Ishikawa (cell line): ENCODE measurements around the gene RAB26.

ENCODE experiments used
- CEBPB ChIP-seq: IDR thresholded peaks from 2 replicates; pipeline ENCODE4 v1.6.1; 2012
- CREB1 ChIP-seq: IDR thresholded peaks from 2 replicates; pipeline ENCODE4 v1.6.1; 2012; ENCODE audit warnings: low read depth
- EGR1 ChIP-seq: IDR thresholded peaks from 2 replicates; pipeline ENCODE4 v1.6.1; 2012
- EP300 ChIP-seq: IDR thresholded peaks from 2 replicates; pipeline ENCODE4 v1.6.1; 2012; ENCODE audit warnings: borderline replicate concordance
- FOXM1 ChIP-seq: IDR thresholded peaks from 2 replicates; pipeline ENCODE4 v1.6.1; 2012; ENCODE audit warnings: low read depth, borderline replicate concordance
- NFIC ChIP-seq: IDR thresholded peaks from 2 replicates; pipeline ENCODE4 v1.6.1; 2012
- RAD21 ChIP-seq: IDR thresholded peaks from 2 replicates; pipeline ENCODE4 v1.6.1; 2012; ENCODE audit warnings: low read depth
- TAF1 ChIP-seq: IDR thresholded peaks from 2 replicates; pipeline ENCODE4 v1.6.1; 2012; ENCODE audit warnings: low read depth, mild to moderate bottlenecking
- TCF12 ChIP-seq: IDR thresholded peaks from 2 replicates; pipeline ENCODE4 v1.6.1; 2012; ENCODE audit warnings: low read depth
- TEAD4 ChIP-seq: IDR thresholded peaks from 2 replicates; pipeline ENCODE4 v1.6.1; 2012
- USF1 ChIP-seq: IDR thresholded peaks from 2 replicates; pipeline ENCODE4 v1.6.1; 2012
- YY1 ChIP-seq: IDR thresholded peaks from 2 replicates; pipeline ENCODE4 v1.6.1; 2012; ENCODE audit warnings: low read depth
- ZBTB7A ChIP-seq: IDR thresholded peaks from 2 replicates; pipeline ENCODE4 v1.6.1; 2012; ENCODE audit warnings: low read depth
- TF ChIP-seq, protein P1 (sequence below): IDR thresholded peaks from 2 replicates; pipeline ENCODE4 v1.6.1; 2012; ENCODE audit warnings: low read depth, mild to moderate bottlenecking
- TF ChIP-seq, protein P2 (sequence below): IDR thresholded peaks from 2 replicates; pipeline ENCODE4 v1.6.1; 2012

RAB26 gene

GRCh38 chr16:2147981-2148671 lies at the start of gene RAB26:
TSS of gene RAB26 (plus strand) at chr16:2148625. CDS start at chr16:2148784, 159 bp downstream.
- TF ChIP-seq CEBPB (no peak), ZBTB7A (peak; percentile 99), CREB1 (no peak), EGR1 (no peak), YY1 (peak; percentile 36; the same call in 1 of the 2 replicates), NFIC (peak; percentile 96), RAD21 (no peak), USF1 (peak; percentile 59), TCF12 (peak; percentile 92), TAF1 (0 out of 2 replicates have a peak, but pooled peaks have one; percentile 16), FOXM1 (no peak), TEAD4 (peak; percentile 39; the same call in 1 of the 2 replicates), EP300 (peak; percentile 78)
- TF ChIP-seq, protein P1, sequence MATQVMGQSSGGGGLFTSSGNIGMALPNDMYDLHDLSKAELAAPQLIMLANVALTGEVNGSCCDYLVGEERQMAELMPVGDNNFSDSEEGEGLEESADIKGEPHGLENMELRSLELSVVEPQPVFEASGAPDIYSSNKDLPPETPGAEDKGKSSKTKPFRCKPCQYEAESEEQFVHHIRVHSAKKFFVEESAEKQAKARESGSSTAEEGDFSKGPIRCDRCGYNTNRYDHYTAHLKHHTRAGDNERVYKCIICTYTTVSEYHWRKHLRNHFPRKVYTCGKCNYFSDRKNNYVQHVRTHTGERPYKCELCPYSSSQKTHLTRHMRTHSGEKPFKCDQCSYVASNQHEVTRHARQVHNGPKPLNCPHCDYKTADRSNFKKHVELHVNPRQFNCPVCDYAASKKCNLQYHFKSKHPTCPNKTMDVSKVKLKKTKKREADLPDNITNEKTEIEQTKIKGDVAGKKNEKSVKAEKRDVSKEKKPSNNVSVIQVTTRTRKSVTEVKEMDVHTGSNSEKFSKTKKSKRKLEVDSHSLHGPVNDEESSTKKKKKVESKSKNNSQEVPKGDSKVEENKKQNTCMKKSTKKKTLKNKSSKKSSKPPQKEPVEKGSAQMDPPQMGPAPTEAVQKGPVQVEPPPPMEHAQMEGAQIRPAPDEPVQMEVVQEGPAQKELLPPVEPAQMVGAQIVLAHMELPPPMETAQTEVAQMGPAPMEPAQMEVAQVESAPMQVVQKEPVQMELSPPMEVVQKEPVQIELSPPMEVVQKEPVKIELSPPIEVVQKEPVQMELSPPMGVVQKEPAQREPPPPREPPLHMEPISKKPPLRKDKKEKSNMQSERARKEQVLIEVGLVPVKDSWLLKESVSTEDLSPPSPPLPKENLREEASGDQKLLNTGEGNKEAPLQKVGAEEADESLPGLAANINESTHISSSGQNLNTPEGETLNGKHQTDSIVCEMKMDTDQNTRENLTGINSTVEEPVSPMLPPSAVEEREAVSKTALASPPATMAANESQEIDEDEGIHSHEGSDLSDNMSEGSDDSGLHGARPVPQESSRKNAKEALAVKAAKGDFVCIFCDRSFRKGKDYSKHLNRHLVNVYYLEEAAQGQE, result no peak
- TF ChIP-seq, protein P2, sequence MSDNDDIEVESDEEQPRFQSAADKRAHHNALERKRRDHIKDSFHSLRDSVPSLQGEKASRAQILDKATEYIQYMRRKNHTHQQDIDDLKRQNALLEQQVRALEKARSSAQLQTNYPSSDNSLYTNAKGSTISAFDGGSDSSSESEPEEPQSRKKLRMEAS, result peak; percentile 40; the same call in 1 of the 2 replicates

DNA sequence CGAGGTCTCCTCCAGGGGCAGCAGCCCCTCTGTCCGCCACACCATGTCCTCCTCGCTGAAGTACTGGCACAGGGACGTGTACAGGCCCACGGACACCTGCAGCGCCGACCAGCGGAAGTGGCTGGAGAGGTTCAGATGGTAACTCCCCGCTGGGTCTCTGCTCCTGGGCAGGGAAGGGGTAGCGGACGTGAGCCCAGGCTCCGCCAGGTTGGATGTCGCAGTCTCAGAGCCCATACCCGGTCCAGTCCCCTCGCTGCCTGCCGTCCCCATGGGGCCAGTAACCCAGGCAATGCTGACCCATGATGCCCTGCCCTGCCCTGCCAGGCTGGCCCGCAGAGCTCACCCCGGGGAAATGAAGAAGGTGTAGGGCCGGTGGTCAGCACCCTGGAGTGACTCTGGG lies 46.0 kb upstream of the RAB26 start:
- TF ChIP-seq ZBTB7A (no peak), USF1 (no peak), TAF1 (no peak), CREB1 (no peak), TEAD4 (no peak)
- TF ChIP-seq, protein P2, result no peak

DNA sequence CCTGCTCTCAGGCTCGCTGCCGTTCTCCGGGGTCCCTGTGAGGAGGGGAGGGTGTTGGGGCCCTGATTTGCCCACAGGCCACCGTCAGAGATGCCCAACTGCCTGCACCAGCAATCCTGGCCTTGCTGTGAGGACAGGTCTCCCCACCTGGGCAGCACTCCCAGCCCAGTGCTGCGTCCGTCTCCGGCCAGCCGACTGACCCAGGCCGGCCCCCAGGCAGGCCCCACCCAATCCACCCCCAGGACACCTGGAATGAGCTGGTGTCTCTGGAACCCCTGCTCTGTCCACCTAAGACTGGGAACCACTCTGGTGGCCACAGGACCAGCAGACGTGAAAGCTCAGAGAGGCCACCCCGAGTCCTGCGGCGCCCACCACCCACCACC lies 32.8 kb upstream of the RAB26 start:
- TF ChIP-seq, protein P2, result no peak
- TF ChIP-seq TEAD4 (no peak), RAD21 (no peak), ZBTB7A (no peak), NFIC (no peak), TCF12 (no peak), CEBPB (no peak), TAF1 (no peak), FOXM1 (no peak), EP300 (no peak), YY1 (no peak), USF1 (no peak), CREB1 (no peak)
- TF ChIP-seq, protein P1, result no peak

- TF ChIP-seq NFIC, result 0 out of 2 replicates have a peak, but pooled peaks have one; percentile 11
Measured at GRCh38 chr16:2117960-2118722, 30.3 kb upstream of the RAB26 start.

DNA sequence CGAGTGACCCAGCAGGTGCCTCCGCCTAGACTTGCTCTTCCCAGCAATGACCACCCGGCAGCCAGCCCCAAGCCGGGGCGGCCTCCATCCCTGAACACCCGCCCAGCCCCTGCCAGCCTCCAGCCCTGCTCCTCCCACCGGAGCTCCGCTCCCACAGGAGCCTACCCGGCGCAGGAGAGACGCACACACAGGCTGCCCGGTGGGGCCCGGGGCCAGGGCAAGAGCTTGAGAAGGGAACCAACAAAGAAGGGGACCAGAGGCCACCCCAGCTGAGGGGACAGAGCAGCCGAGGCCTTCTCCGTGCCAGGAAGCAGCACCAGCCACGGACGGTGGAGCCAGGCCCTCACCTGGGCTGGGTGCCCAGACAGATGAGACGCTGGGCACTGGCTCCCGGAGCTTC lies 26.6 kb upstream of the RAB26 start:
- TF ChIP-seq CEBPB, result no peak
- TF ChIP-seq, protein P2, result no peak
- TF ChIP-seq TAF1, result no peak
- no peak for TF ChIP-seq TCF12
- TF ChIP-seq YY1, result no peak
- TF ChIP-seq CREB1, result no peak
- TF ChIP-seq NFIC, result no peak
- no peak for TF ChIP-seq EGR1
- no peak for TF ChIP-seq ZBTB7A
- no peak for TF ChIP-seq FOXM1
- TF ChIP-seq TEAD4, result no peak
- no peak for TF ChIP-seq EP300
- no peak for TF ChIP-seq RAD21
